GM21381 (cell line): ENCODE results near the gene SLIT3.

ENCODE experiments used
- ATAC-seq: cut with Tn5 transposase; IDR thresholded peaks from one replicate; pipeline ENCODE4 v1.9.1; 2021; ENCODE audit warnings: mild to moderate bottlenecking, moderate library complexity; ENCODE audit not compliant: unreplicated experiment

Gene SLIT3

DNA sequence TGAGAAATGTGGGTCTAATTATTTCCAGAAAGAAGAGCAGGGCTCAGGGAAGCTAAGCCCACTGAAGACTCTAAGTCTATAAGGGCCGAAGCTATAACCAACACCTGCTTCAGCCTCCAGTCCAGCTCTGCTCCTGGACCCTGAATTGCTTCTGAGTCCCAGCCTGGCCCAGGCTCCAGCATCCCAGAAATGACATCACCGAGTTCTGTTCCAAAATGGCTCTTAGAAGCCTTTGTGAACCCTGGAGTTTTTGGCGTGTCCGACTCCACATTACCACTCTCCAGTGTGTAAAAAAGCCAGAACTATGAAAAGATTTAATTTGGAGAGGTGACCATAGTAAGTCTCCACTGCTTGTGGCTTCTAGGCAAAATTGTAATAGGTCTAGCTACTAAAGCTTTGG is 289.9 kb downstream of the SLIT3 start:
- no peak for ATAC-seq

DNA sequence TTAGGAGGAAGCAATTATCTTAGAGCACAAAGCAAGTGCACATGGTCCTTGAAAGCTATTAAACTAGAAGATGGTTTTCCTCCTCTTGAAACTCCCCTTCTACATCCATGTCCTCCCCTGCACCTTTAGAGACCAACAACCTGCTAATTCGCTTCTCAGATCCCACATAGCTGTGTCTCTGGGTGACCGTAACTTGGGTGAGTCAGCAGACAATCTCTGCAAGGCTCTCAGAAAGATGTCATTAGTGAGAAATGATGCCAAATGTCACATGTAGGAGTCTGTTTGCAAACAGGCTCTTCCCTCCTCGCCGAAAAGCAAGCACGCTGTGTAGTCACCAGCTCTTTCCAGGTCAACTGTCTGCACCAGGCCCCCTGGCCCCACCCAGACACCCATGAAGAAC is 291.8 kb downstream of the SLIT3 start:
- ATAC-seq, result no peak

DNA sequence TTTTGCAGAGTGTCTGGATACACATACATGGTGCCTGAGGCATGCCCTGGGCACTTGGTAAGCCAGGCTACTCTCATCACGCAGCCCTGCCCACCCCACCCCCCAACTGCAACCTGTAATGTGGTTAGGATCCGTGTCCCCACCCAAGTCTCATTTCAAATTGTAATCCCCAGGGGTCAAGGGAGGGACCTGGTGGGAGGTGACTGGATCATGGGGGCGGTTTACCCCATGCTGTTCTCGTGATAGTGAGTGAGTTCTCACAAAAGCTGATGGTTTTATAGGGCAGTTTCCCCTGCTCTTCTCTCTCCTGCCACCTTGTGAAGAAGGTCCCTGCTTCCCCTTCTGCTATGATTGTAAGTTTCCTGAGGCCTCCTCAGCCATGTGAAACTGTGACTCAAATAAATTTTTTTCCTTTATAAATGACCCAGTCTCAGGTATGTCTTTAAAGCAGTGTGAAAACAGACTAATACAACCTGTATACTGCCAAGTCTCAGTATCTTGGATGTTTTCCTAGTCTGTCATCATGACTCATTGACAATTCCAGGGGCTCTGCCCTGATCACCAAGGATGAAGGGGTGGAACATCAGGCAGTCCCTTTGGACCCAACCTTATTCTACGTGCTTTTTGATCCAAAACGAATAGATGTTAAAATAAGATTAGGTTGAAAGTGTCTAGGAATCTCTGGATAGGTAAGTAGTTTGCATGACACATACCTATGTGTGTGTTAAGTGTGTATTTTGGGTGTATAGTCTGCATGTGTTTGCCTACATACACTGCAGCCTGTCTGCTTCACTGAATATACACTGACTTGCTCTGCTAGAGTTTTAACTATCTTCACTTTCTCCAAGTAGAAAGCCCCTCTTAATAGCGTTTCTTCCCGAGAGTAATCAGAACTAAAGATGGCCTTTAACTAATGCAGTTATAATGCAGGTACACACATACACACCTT is 293.8 kb downstream of the SLIT3 start:
- no peak for ATAC-seq

DNA sequence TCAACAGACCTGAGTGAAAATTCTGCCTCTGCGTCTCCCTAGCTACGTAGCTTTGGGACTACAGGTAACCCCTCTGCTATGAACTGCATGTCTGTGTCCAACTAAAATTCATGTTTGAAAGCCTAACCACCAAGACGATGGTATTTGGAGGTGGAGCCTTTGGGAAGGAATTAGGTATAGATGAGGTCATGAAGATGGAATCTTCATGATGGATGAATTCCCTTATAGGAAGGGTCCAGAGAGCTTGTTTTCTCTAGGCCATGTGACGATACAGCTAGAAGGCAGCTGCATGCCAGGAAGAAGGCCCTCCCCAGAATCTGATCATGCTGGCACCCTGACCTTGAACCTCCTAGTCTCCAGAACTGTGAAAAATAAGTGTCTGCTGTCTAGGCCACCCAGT is 296.4 kb downstream of the SLIT3 start:
- ATAC-seq, result no peak

DNA sequence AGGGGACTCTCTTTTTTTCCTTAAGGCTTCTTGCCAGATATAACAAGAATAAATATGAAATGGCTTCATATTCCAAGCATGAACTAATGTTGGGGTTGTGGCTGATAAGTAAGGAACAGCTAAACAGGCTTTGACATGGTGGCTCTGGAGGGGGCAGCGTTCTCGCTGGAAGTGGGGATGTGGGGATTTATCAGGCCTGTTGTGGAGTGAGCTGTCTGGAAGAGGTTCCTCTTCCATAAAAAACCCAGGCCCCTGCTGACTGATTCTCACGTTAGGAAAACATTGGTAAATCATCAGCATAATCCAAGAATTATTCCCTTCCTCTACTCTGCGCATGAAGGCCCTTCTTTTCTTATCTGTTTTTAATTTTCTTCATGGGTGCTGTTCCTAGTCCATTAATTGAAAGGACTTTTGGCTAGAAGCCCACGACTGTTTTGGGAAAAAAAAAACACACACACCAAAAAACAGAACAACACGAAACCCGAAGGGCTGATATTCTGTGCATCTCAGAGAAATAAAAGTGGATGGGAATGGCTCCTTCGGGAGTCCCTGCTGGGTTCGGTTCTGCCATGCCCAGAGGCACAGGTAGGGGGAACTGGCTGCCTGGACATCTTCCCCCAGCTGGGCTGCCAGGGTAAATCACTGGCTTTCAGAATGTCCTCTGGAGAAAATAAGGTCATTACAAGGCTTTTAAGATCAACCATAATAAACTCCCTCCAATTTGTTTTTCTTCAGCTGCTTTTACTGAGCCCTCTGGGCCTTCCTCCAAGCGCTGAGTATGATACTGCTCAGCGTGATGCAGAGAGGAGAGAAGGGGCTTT is 297.0 kb downstream of the SLIT3 start:
- ATAC-seq, result no peak

DNA sequence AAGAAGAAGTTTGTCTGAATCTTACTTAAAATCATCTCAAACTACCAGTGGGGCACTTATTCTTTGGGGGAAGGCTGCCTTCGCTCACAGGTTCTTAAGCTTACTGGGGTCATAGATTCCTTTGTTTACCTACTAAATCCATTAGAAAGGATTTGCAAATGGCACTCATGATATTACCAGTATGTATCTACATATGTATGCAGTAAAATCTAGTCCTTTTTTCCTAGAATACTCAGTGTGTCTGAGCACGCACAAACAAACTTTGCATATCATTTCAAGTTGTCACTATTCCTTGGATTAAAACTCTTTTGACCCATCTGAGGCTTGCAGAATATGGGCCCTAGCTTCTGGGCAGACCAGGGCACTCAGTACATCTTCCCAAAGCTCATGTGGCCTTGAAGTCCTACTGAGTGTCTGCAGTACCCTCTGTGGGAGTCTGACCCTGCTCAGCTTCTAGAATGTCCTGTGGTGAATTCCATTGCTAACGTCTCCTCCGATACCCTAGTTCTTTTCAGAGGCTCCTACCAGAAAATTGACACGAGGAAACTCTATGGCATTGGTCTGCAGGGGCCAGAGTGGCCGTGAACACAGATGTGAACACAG is 297.9 kb downstream of the SLIT3 start:
- no peak for ATAC-seq

DNA sequence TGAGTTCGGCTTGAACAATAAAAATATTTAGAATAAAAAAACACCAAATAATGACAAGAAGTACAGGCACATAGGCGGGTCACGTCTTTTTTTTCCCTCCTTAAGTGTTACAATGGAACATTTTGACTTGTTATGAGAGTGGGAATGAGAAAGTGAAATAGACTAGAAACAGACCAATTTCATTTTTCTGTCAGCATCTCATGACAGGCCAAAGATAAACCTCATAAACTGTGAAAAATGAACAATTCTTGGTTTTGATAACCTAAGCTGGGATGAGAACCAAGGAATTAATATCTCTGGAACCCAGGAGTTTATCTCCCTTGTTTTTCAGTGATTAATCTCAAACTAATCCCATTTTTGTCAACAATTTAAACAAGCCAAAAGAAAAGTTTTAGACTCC is 299.5 kb downstream of the SLIT3 start:
- no peak for ATAC-seq

DNA sequence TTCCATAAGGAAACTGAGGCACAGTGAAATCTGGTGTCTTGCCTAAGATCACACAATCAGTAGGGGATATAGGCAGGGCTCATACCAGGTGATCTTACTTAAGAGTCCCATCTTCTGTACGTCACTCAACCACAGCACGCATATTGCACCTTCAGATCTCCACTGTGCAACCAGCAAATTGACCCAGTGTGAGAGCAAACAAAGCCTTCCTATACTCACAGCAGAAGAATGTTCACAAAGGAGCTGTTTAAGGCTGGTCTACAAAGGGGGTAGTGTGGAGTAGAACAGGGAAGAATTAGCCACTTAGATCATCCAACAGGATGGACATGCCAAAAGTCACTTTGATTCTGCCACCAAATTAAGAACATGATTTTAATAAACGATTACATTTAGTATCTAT is 305.9 kb downstream of the SLIT3 start:
- no peak for ATAC-seq

DNA sequence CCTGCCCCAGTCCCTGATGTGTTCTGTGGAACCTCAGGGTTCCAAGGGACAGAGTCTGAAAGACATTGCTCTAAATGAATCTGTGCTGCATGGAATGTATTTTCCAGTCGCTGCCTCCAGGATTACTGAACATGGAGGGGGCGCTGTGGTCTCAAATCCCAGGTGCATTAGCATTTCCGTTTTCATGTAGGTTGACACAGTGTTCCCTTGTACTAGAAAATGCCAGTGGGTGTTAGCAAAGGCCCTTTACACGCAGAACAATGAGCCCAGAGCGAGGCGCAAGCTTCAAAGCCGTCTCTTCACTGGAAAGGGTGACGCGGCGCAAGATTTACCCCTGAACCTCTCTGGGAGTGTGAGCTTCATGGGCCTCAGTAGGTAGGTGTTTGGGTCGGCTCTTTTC is 308.3 kb downstream of the SLIT3 start:
- ATAC-seq, result no peak

DNA sequence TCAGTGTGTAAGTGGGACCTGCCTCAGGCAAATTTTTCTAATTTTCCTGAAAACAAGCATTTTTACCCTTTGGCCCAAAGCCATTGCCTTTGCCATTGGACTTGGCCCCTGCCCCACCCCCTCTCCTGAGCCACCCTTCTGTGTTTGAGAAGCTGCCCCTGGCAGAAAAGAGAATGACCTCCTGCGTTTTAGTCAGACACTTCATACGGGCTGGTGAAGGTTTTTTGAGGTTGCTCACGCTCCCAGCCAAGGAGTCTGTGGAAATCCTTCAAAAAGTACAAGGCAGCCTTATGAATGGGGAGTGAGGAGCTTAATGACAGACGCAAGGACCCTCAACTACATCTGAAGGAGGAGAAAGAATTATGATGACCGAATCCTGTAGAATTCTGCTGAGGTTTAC is 308.9 kb downstream of the SLIT3 start:
- ATAC-seq, result no peak

DNA sequence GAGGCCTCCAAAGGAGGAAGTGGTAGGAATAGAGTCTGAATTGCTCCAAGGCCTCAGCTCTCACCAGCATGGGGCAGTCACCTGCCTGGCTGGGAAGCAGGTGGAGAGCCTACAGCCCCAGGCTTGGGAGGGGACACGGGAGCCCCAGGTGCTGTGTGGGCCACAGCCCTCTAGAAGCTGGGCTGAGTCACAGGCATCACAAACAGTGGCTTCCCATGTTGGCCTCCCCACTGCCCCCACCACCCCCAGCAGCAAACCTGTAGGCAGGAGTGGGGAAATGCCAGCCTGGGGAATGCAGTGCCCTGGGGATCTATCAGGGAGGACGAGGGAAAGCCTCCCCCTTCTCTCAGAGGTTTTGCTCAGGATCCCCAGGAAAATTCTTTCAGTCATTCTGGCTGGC is 309.6 kb downstream of the SLIT3 start:
- no peak for ATAC-seq

DNA sequence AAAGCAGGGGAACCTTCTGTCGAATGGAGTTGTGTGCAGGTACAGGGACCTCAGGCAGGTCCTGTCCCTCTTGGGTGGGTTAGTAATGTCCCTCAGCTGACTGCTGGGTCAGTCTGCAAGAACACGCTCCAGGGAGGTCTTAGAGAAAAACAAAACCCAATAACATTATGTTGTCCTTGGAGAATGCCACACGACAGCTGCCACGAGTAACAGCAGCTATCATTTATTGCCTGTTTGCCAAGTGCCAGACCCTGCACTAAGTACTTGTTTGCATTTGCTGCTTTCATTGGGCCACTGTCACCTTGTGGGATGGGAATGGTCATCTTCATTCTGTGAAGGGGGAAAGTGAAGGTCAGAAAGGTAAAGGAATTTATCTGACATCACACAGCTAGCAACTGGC is 310.3 kb downstream of the SLIT3 start:
- no peak for ATAC-seq

DNA sequence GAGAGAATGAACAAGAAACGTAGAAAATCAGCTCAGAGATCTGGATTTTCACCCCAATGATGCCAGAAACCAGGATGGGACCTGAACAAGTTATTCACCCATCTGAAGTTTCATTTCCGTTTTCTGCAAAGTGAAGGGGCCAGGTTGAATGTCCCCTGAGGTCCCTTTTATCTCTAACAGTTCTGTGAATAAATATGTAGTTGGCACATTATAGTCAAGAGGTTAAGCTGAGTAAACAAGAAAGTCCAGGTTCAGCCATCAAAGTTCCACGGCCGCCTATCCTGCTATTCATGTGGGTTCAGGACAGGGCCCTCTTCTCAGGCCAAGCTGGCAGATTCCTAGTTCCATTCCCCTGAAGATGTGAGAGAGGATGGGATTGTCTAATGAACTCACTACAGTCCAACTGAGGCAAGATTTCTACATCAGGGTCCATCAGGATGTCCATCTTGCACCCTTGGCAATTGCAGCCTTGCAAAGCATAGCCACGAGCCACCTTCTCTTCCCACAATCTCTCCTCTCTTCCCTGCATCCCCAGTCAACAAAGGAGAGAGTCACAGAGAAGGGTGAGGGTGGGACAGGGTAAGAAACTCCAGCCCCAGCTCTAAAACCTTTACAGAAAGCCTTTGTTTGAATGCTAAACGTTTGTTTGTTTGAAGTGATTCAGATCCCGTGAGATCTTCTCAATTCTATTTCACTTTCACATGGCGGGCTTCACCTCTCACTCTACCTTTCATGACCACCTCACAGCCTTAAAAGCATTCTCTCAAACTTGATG is 311.0 kb downstream of the SLIT3 start:
- no peak for ATAC-seq

DNA sequence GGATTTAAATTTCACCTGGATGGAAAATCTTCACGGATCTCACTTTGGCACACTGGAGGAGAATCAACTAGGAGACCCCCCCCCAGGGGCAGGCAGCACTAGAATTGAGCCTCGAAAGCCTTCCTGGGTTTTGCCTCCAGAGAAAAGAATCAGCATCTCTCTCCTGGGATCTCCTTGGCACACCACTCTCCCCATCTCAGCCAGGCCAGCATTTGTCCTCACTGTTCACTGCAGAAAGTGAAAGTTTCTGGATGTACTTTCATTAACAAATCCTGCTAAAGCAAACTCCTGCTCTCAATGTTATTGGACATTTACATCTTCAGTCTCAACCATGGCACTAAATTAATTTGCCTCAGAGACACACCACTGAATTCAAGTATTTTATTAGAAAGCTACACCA is 312.2 kb downstream of the SLIT3 start:
- no peak for ATAC-seq

DNA sequence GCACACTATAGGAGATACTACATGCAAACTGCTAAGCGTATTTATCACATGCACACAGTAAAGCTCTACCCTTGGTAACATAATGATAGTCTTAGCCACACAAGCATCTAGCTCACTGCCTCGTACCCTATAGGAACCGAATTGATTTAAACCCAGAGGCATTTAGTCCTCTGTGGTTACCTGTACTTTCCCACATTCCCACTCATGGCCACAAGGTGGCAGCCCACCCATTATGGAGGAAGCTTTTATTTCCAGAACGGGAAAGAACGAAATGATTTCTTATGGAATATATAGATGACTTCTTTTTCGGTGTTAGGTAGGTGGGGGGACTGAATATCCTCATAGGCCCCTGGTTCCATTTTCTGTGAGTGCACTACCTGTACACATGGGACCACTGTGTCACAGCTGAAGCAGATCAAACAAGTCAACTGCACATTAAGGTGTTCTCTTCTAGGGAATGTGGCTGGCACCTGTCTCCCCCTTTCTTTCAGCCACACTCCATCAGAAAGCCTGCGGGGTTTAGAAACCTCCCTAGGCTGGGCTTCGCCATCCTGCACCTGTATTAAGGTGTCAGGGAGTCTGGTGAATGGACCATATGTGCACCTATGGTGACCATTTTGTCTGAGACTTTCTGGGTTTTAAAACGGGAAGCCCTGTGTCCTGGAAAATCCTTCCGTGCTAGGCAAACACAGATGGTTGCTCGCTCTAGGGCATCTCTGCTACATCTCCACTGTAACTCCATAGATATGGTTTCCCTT is 313.2 kb downstream of the SLIT3 start:
- ATAC-seq, result no peak

DNA sequence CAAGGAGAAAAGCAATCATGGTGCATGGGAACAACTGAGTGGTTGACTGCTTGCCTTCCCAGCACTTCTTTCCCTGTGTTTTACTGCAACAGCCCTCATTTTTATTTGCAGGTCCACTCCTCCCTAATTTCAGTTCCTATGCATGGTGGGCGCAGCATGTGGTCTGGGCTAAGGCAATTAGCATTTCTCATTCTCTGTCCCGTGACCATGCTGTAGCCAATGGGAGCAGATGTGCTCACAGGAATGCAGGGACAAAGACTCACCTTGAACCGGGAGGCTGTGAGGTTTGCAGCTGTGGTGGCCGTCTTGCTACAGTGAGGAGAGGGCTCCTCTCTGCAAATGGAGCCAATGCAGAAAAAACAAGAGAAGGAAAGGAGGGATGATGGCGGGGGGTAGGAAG is 315.5 kb downstream of the SLIT3 start:
- no peak for ATAC-seq

DNA sequence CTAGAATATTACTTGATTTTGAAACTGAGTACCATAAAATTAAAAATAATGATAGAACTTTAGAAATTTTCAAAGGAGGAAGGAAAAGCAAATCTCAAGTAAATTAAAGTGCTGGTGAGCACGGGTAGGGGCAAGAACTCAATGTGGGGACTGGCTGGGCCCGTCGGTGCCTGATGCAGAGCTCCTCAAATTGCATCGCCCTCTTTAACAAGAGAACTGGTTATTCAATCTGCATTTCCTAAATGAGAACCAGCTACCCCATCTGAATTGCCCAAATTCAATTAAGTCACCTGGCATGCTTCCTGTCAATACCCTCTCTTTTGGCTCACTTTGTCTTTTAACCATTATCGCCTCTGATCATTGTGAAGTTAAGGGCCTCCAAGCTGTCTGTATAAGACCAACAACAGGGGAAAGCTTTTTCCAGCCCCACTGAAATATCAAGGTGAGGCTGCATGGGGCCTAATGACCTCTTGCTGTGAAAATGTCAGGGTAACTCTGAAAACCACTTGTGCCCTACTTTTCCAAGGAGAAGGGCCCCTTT is 316.7 kb downstream of the SLIT3 start:
- ATAC-seq, result no peak

DNA sequence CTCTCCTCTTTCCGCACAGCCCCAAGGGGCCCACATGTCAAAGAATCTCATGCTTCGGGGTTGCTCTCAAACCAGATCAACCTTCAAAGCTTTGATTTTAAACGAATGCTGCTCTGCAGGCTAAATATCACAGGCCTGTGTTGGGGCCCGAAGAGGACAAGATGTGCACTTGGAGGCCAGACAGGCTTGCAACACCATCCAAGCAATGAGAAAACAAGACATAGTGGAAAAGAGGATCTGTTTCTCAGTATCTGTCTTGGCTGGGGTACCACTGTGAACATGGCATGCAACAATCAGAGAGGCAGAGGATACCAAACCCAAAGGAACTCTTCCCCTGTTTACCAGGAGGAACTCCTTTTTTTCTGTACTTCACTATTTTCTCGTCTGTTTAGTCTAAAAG is 321.8 kb downstream of the SLIT3 start:
- ATAC-seq, result no peak

DNA sequence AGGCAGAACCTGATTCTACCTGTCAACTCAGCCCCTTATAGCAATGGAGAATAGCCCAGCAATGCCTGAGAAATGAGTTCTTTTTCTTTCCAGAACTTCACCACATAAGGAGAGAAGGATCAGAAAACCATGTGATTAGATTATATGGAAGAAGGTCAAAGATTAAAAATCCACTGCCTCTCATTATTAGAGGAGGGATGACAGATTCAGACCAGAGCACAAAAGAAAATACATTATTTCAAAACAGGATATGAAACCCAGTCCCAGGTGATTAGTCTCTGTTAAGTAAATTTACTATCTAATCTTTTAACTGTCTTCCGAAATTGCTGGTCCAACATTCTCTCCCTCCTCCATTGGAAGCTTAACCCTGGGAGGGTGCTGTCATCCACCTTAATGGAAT is 322.4 kb downstream of the SLIT3 start:
- ATAC-seq, result no peak

DNA sequence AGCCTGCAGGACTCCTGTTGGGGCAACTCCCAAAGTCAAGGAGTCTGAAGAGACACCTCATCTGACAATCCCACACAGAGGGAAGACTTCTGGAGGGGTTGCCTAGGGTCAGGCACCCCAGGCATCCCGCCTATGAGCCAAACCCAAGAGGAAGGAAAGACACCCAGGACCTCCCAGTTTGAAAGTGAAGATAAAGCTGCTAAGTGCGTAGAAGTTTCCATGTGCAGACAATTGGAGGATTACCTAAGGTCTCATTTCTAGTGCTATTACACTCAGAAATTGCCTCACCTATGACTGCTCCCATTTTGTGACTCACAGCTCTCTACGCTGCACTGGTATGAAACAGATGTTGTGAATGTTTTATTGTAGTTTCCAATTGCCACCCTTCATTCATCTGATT is 322.9 kb downstream of the SLIT3 start:
- ATAC-seq, result no peak
